ENCODE results near the gene SETD5. TPM values are rescaled to one million over a fixed set of nuclear protein-coding genes. Genes with fewer than 3 reads are reported as not detected.

The SETD5 gene
- total RNA-seq, 6 experiments from 2014 or later, result 62.0 to 74.6 (median 67.4) TPM

DNA sequence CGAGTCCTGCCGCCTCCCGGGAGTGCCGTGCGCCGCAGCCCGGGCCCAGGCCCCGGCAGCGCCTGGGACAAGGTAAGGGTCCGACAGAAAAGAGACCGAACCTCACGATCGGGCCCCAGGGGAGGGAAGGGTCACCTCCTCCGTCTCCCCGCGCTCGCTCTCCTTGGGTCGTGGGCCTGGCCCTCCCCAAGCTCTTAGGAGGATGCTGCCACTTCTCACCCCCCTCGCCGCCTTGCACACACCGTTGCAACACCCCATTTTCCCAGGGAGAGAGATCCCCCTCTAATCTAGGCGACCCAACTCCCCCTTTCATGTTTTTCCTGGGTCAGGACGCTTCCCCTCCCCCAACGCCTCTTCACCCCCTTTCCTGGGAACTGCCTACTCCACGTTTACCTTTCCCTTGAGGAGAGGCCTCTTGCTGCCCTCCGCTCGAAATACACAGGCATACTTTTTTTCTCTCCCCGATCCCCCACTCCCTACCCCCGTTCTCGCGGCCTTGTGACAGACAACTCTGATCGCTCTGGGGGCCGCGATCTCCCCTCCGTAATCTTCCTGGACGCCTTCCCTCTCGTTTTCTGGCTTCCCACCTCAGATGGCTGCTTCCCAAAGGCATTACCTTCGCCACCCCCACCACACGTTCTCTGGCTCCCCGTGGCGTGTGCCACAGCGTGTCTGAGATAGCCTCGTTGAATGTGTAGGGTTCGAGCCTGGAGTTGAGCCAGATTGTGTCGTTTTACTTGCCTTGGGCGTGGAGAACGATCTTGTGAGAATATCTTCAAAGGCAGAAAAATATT is 688 bp downstream of the SETD5 start:
- Mint-ChIP-seq H3K4me3 (peak overlapping the region; percentile 99), H3K36me3 (ENCODE audit: low read depth) (peaks cover 39% of the 10 kb centered on the region), H3K4me1 (ENCODE audit: low read depth) (peaks cover 65% of the 10 kb centered on the region), H3K9me3 (no peaks in the 10 kb centered on the region), H3K27me3 (ENCODE audit: insufficient read depth) (peaks cover 12% of the 10 kb centered on the region), H3K27ac (peak overlapping the region; percentile 99)
- DNase-seq, result no peak
- TF ChIP-seq, protein P1, sequence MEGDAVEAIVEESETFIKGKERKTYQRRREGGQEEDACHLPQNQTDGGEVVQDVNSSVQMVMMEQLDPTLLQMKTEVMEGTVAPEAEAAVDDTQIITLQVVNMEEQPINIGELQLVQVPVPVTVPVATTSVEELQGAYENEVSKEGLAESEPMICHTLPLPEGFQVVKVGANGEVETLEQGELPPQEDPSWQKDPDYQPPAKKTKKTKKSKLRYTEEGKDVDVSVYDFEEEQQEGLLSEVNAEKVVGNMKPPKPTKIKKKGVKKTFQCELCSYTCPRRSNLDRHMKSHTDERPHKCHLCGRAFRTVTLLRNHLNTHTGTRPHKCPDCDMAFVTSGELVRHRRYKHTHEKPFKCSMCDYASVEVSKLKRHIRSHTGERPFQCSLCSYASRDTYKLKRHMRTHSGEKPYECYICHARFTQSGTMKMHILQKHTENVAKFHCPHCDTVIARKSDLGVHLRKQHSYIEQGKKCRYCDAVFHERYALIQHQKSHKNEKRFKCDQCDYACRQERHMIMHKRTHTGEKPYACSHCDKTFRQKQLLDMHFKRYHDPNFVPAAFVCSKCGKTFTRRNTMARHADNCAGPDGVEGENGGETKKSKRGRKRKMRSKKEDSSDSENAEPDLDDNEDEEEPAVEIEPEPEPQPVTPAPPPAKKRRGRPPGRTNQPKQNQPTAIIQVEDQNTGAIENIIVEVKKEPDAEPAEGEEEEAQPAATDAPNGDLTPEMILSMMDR (IDR thresholded peaks at IDR 0.05), result no peak

DNA sequence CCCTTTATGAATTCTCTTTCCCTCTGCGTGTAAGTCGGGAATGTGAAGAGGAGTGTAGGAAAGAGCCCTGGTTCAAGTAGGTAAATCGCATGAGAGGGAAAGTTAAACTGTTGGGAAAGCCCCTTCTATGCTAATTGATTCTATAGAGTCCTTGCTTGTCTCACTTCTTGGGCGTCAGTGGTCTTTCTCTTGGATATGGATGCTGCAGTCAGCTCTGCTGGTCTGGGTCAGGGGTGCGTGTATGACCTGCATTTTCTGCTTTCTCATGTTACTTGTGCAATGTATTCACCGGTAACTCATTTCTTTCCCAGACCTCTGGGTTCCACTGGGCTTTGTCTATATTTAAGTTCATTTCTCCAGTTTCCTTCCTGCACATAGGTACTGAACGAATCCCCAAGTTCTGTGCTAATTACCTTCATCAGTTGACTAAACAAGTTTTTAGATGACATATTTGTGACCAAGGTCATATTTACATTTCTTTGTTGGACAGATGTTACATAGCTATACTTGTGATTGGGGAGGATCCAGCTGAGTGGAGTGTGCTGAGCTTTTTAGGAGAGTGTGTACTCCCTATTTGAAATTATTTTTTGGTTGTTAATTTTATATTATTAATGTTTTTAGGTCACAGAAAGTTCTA is 1.4 kb downstream of the SETD5 start:
- H3K4me1 Mint-ChIP-seq (ENCODE audit: low read depth), result peaks cover 67% of the 10 kb centered on the region
- H3K27ac Mint-ChIP-seq, result peak overlapping the region; percentile 99
- H3K27me3 Mint-ChIP-seq (ENCODE audit: insufficient read depth), result peaks cover 12% of the 10 kb centered on the region
- no peak for DNase-seq
- H3K4me3 Mint-ChIP-seq, result peak overlapping the region; percentile 99
- peaks cover 39% of the 10 kb centered on the region for H3K36me3 Mint-ChIP-seq (ENCODE audit: low read depth)
- H3K9me3 Mint-ChIP-seq, result no peaks in the 10 kb centered on the region
- TF ChIP-seq, protein P1 (IDR thresholded peaks at IDR 0.05), result no peak

DNA sequence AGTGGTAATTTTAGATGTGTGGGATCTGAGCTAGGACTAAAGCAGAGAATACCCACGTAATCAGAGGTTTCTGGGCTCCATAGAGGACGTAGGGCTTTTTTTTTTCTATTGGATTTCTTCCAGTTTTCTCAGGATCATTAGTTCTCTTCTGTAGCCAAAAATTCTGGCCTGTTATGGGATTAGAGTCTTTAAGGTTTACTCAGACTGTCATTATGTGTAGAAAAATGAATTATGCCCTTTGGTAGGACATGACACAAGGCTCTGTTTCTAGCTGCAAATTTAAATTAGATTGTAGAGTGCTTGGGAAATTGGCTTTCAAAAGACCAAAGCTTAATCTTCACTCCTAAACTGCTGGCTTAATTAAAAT is 1.9 kb downstream of the SETD5 start:
- Mint-ChIP-seq H3K9me3 (no peaks in the 10 kb centered on the region), H3K36me3 (ENCODE audit: low read depth) (peaks cover 37% of the 10 kb centered on the region), H3K4me1 (ENCODE audit: low read depth) (peaks cover 67% of the 10 kb centered on the region), H3K4me3 (peak overlapping the region; percentile 99), H3K27me3 (ENCODE audit: insufficient read depth) (peaks cover 12% of the 10 kb centered on the region), H3K27ac (peak overlapping the region; percentile 99)
- no peak for DNase-seq
- TF ChIP-seq, protein P1 (IDR thresholded peaks at IDR 0.05), result no peak

DNA sequence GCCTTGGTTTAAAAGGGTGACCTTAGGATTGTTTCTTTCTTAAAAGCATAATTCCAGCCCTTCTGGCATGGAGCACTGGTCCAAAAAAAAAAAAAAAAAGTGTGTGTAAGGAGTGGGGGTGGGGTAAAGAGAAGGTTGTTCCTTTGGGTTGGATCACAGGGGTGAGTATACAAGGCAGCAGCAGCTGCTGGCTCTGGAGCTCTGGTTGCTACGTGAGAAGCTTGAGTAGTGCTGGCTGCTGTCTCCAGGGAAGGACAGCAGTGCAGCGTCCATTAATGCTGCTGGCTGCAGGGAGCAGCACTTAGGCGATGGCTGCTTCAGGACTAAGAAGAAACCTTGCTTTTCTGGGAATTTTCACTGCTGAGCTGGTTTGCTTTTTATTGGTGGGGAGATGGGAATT is 2.3 kb downstream of the SETD5 start:
- Mint-ChIP-seq H3K27ac (peak overlapping the region; percentile 99), H3K4me3 (peak overlapping the region; percentile 99), H3K4me1 (ENCODE audit: low read depth) (peaks cover 67% of the 10 kb centered on the region), H3K9me3 (no peaks in the 10 kb centered on the region), H3K36me3 (ENCODE audit: low read depth) (peaks cover 33% of the 10 kb centered on the region), H3K27me3 (ENCODE audit: insufficient read depth) (peaks cover 12% of the 10 kb centered on the region)
- TF ChIP-seq, protein P1 (IDR thresholded peaks at IDR 0.05), result peak; percentile 38
- peak; percentile 93 for DNase-seq

DNA sequence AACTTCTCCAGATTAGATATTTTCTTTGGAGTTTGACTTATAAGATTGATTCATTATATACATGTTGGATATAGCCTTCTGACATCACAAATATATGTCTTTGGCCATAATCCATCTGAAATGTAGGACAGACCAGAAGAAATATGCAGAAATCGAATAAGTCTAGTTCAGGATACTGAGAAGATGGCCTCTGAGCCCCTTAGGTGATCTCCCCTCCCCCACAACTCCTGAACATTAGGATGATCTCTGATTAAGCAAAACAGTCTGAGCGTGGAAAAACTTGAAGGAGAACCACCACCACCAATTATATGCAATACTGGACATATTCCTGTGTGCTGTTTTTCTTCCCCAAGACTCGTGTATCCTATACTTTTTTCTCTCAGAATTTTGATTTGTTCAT is 3.2 kb downstream of the SETD5 start:
- Mint-ChIP-seq H3K27ac (peak overlapping the region; percentile 99), H3K4me1 (ENCODE audit: low read depth) (peaks cover 67% of the 10 kb centered on the region), H3K36me3 (ENCODE audit: low read depth) (peaks cover 24% of the 10 kb centered on the region), H3K27me3 (ENCODE audit: insufficient read depth) (peaks cover 12% of the 10 kb centered on the region), H3K9me3 (no peaks in the 10 kb centered on the region), H3K4me3 (peak overlapping the region; percentile 99)
- DNase-seq, result no peak
- TF ChIP-seq, protein P1 (IDR thresholded peaks at IDR 0.05), result no peak
